Heart right ventricle (tissue), 16 donors: ENCODE data around the gene WDFY1. TPM values are rescaled to one million over a fixed set of nuclear protein-coding genes. Genes with fewer than 3 reads are reported as not detected.

Experiments used
- ATAC-seq, 8 donors: fragments of 200-7000 bp; cut with Tn5 transposase; one replicate each; pipeline ENCODE4 v1.9.1; 2020; ENCODE audit warnings: mild to moderate bottlenecking in 8 of 8, moderate library complexity in 8 of 8, moderate number of reproducible peaks in 1 of 8
- DNase-seq, 2 donors: peaks; one replicate each; pipeline ENCODE4 v3.0.0-alpha.2; 2020
- H3K27ac ChIP-seq, 10 donors: fragments of 200-600 bp; sonication (generic) in 2 of 10; one replicate each; pipeline versions ENCODE4 v1.5.0 to v1.8.0; 2020 to 2022; ENCODE audit warnings: mild to moderate bottlenecking in 3 of 10
- H3K27me3 ChIP-seq, 7 donors: fragments of 200-600 bp; one replicate each; pipeline ENCODE4 v1.8.0; 2021 to 2022; ENCODE audit warnings: mild to moderate bottlenecking in 2 of 7
- H3K36me3 ChIP-seq, 9 donors: fragments of 200-600 bp; sonication (generic) in 1 of 9; one replicate each; pipeline versions ENCODE4 v1.5.0 to v1.8.0; 2020 to 2022; ENCODE audit warnings: mild to moderate bottlenecking in 2 of 9
- H3K4me1 ChIP-seq, 9 donors: fragments of 200-600 bp; sonication (generic) in 1 of 9; one replicate each; pipeline versions ENCODE4 v1.5.0 to v1.8.0; 2020 to 2022; ENCODE audit warnings: mild to moderate bottlenecking in 4 of 9
- H3K4me3 ChIP-seq, 10 donors: fragments of 200-600 bp; sonication (generic) in 2 of 10; one replicate each; pipeline versions ENCODE4 v1.5.0 to v1.8.0; 2020 to 2022; ENCODE audit warnings: mild to moderate bottlenecking in 7 of 10, moderate library complexity in 2 of 10
- H3K9me3 ChIP-seq, 11 donors: fragments of 200-600 bp in 10 of 11; sonication (generic) in 2 of 11; one replicate each; pipeline versions ENCODE4 v1.5.0 to v1.8.0; 2013 to 2022; ENCODE audit warnings: mild to moderate bottlenecking in 2 of 11, control low read depth in 1 of 11, moderate library complexity in 1 of 11
- WGBS, 2 donors: extraction: QIAGEN DNeasy Blood & Tissue Kit; methylation state at CpG; one replicate each; pipeline ENCODE4 v1.1.7; 2013; ENCODE audit warnings: inconsistent platforms in 1 of 2; 5-methylcytosine and 5-hydroxymethylcytosine counted together
- intact Hi-C, 10 donors: fragments of 100-400 bp; cut with DNase I; formaldehyde crosslinking; loops; one replicate each; pipeline versions ENCODE4 v1.11.1 to v1.14.2; 2022
- long read RNA-seq, 3 donors: library from polyadenylated mRNA; unstranded; transcript quantifications; one replicate each; pipeline ENCODE4 v2.0.0, GENCODE V29; 2020 to 2021
- polyA plus RNA-seq, 2 donors: library from polyadenylated mRNA; stranded (reverse); fragments of 200-250 nt; gene quantifications; one replicate each; pipeline ENCODE4 v1.2.3, GENCODE V29; 2013
- total RNA-seq, 10 donors: library from RNA; stranded (reverse); fragmentation: NEBNext Ultra II Directional in 3 of 10; extraction: Animal tissue kit (Norgen Biotek cat#: 25700) in 3 of 10; gene quantifications; one replicate each; pipeline versions ENCODE4 v1.2.1 to v1.2.4, GENCODE V29; 2021 to 2023
- TF ChIP-seq, protein P1 (sequence below), 9 donors: fragments of 200-600 bp; sonication (generic) in 2 of 9; IDR thresholded peaks; one replicate each; pipeline versions ENCODE4 v1.5.0 to v1.8.0; 2021 to 2022; ENCODE audit warnings: antibody characterized with exemption in 9 of 9, mild to moderate bottlenecking in 5 of 9, moderate library complexity in 1 of 9
- donor health status: Arrhythmogenic right ventricular cardiomyopathy.
- donor health status: ischemic (EF 13 %, LVEDD 7.1; RV severe dilation, severe dysfunction).
- donor health status: healthy with polysubstance abuse.
- donor health status: DM: no; HTN: yes; CAD: no.
- donor health status: DM: no; HTN: no; CAD: no.
- donor health status: ischemic (EF 25% LVEDD 6.9; RV normal size, moderate dysfunction).
- donor health status: ischemic (EF 25% LVEDD 5.7; RV mildly dilated, moderate dysfunction).
- donor health status: healthy.
- donor health status: DM: yes; HTN: yes; CAD: no.
- donor health status: Ischemic cardiomyopathy.
- donor health status: ischemic (EF 35%, LVEDD 5.7; RV mildly dilated, moderate dysfunction).
- donor health status: nonischemic (EF 11% LVEDD 7.7; RV severe dilation, severe dysfunction).
- donor health status: DM: yes; HTN: yes; CAD: no.
- donor health status: PGD.
- donor health status: ischemic (EF 29% LVEDD 5.4; RV normal size, mild dysfunction).
- donor health status: nonischemic (EF 23%, LVEDD 6.1; RV moderate dilation, normal function).

Gene WDFY1, protein sequence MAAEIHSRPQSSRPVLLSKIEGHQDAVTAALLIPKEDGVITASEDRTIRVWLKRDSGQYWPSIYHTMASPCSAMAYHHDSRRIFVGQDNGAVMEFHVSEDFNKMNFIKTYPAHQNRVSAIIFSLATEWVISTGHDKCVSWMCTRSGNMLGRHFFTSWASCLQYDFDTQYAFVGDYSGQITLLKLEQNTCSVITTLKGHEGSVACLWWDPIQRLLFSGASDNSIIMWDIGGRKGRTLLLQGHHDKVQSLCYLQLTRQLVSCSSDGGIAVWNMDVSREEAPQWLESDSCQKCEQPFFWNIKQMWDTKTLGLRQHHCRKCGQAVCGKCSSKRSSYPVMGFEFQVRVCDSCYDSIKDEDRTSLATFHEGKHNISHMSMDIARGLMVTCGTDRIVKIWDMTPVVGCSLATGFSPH
- total RNA-seq (10 to 100 TPM; 10.9 to 25.9 (median 14.7) TPM), polyA plus RNA-seq (10 to 100 TPM in 1 of 2 donors, 1 to 10 TPM in 1; 8.1 to 10.8 TPM)
- long read RNA-seq, donor 1, full-length matches to known transcripts, result 12 of 23 reads
- long read RNA-seq, donor 1, partial matches to known transcripts, result 2 of 23 reads
- long read RNA-seq, donor 1, other reads (novel, unspliced or antisense), result 9 of 23 reads
- long read RNA-seq, donor 2, full-length matches to known transcripts, result 13 of 20 reads
- long read RNA-seq, donor 2, partial matches to known transcripts, result 1 of 20 reads
- long read RNA-seq, donor 2, other reads (novel, unspliced or antisense), result 6 of 20 reads
- long read RNA-seq, donor 3, full-length matches to known transcripts, result 26 of 38 reads
- long read RNA-seq, donor 3, partial matches to known transcripts, result 5 of 38 reads
- long read RNA-seq, donor 3, other reads (novel, unspliced or antisense), result 7 of 38 reads

DNA sequence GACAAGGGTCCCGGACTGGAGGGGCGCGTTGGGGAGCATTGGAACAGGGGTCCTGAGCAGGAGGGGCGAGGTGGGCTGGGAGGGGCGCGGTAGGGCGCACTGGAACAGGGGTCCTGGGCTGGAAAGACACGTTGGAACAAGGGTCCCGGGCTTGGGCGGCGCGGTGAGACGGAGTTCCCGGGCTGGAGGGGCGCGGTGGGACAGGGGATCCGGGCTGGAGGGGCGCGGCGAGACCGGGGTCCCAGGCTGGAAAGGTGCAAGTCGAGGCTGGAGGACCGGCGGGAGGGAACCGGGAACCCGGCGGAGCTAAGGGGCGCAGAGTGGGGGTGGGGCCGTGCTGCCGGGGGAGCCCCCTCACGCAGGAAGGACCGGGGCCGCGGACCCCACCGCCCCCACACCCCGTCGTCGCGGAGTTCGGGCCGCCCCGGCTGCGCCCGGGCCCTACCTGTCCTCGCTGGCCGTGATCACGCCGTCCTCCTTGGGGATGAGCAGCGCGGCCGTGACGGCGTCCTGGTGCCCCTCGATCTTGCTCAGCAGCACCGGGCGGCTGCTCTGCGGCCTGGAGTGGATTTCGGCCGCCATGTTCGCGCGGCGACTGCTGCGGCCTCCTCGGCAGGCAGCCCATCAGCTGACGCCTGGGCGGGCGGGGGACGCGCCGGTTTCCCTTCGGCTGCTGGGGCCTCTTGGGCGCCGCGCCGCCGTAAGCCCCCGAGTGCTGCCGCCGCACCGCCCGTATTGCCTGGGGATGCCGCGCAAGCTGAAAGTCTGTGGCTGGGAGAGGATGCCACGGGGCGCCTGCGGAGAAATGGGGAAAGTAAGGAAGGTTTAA, at the start of gene WDFY1:
WDFY1 (minus strand) TSS at position 633 of the 829 bp plus-strand sequence; CDS start at position 582, 51 bp downstream.
- Histone ChIP-seq H3K36me3 (no peaks in the 10 kb centered on the region), H3K27me3 (no peaks in the 10 kb centered on the region), H3K27ac (peak within 1 kb of the TSS; percentile 92 to 99 (median 96)), H3K4me3 (peak within 1 kb of the TSS; percentile 76 to 100 (median 97)), H3K4me1 (peaks cover 8 to 45% (median 36%) of the 10 kb centered on the region in 9 donors), H3K9me3 (peaks cover 0 to 3% (median 0%) of the 10 kb centered on the region in 11 donors)
- WGBS, 2 donors, result 0% methylated on average over 81 to 87 of the region's 87 CpGs
- peak; percentile 96 to 98 (median 96) for ATAC-seq
- TF ChIP-seq, protein P1, sequence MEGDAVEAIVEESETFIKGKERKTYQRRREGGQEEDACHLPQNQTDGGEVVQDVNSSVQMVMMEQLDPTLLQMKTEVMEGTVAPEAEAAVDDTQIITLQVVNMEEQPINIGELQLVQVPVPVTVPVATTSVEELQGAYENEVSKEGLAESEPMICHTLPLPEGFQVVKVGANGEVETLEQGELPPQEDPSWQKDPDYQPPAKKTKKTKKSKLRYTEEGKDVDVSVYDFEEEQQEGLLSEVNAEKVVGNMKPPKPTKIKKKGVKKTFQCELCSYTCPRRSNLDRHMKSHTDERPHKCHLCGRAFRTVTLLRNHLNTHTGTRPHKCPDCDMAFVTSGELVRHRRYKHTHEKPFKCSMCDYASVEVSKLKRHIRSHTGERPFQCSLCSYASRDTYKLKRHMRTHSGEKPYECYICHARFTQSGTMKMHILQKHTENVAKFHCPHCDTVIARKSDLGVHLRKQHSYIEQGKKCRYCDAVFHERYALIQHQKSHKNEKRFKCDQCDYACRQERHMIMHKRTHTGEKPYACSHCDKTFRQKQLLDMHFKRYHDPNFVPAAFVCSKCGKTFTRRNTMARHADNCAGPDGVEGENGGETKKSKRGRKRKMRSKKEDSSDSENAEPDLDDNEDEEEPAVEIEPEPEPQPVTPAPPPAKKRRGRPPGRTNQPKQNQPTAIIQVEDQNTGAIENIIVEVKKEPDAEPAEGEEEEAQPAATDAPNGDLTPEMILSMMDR (IDR thresholded peaks at IDR 0.05), result peak in 1 of 9 donors; percentile 4
- peak; percentile 87 to 91 for DNase-seq
- intact Hi-C loops, result loop anchor here in 1 of 10 donors (5.0 kb wide), 1 partner anchor 38 kb away; no protein-coding TSS in a partner anchor

DNA sequence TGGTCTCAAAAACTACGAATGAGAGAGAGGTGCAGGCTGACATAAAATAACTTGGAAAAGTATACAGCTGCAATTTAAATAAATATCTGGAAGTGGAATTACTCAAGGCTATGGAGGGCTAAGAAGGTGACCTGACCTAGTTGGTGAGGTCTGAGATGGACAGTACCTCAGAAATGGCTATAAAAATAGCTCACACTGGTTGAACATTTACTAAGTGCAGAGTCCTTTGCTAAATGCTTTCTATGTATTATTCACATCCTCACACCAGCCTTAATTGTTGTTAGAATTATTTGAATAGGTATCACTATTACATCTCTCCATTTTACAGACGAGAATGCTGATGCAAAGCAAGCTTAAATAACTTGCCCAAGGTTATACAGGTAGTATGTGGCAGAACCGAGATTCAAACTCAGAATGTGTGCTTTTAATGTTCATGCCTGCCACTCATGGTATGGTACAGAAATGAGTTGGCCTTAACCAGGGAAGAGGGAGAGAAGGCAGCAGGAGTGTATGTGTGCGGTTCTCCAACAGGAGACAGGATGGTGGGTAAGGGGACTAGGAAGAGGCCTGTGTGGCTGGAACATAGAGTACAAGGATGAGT, 49.5 kb upstream of the WDFY1 start:
- ATAC-seq (no peak), DNase-seq (no peak)
- H3K4me1 ChIP-seq, result peaks cover 0 to 5% (median 0%) of the 10 kb centered on the region in 9 donors
- intact Hi-C loops, result loop anchor here in 5 of 10 donors (5.0 to 10.0 kb wide), 4 partner anchors 43 to 660 kb away; partner anchors contain the start of gene SERPINE2 (in 2 of the 5)
- H3K4me3 ChIP-seq, result no peak overlapping the region
- 91 to 93% methylated on average over 4 of the region's 4 CpGs for WGBS, 2 donors
- no peaks in the 10 kb centered on the region for H3K9me3 ChIP-seq
- TF ChIP-seq, protein P1 (IDR thresholded peaks at IDR 0.05), result no peak
- no peak overlapping the region for H3K27ac ChIP-seq
- peaks cover 0 to 48% (median 0%) of the 10 kb centered on the region in 9 donors for H3K36me3 ChIP-seq
- no peaks in the 10 kb centered on the region for H3K27me3 ChIP-seq

DNA sequence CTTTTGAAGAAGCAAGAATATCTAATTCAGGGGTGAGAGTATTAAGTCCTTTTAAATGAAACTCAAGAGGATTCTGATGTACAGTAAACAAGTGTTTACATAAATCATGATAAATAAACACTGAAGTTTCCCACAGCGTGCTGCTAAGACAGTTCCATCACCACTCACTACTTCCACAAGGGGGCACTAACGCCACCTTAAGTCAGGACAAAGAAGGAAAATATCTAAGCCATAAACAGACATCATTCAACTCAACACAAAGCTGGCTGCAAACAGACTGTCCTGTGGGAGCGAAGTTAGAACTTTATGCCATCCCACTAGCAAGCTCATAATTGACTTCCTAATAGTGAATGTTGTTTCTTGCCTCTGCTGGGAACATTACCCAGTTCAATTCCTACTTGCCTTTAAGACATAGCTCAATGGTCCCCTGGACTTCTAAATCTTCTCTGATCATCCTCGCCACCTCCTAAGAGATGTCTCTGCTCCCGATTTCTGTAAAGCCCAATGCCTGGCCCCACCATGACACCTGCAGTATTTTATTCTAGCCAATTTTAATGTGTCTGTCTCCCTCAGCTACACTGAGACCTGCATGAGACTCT, 48.6 kb upstream of the WDFY1 start:
- TF ChIP-seq, protein P1 (IDR thresholded peaks at IDR 0.05), result peak; percentile 69 to 89 (median 80)
- peaks cover 0 to 49% (median 0%) of the 10 kb centered on the region in 9 donors for H3K36me3 ChIP-seq
- 28 to 31% methylated on average over 5 of the region's 5 CpGs for WGBS, 2 donors
- H3K4me1 ChIP-seq, result peaks cover 0 to 5% (median 0%) of the 10 kb centered on the region in 9 donors
- no peaks in the 10 kb centered on the region for H3K27me3 ChIP-seq
- no peaks in the 10 kb centered on the region for H3K9me3 ChIP-seq
- DNase-seq (peak in 1 of 2 donors; percentile 64), ATAC-seq (peak; percentile 17 to 84 (median 78))
- peak overlapping the region in 1 of 10 donors; percentile 15 for H3K27ac ChIP-seq
- intact Hi-C loops, result loop anchor here in 8 of 10 donors (1.0 to 10.0 kb wide), 7 partner anchors 23 to 661 kb away; partner anchors contain the start of gene SERPINE2 (in 2 of the 8)
- H3K4me3 ChIP-seq, result no peak overlapping the region
